ENCODE measurements around the gene CWC15. TPM values are rescaled to one million over a fixed set of nuclear protein-coding genes. Genes with fewer than 3 reads are reported as not detected.

The CWC15 gene
- polyA plus RNA-seq, 1 donor from 2014 or later, result 151 TPM

GRCh38 chr11:94988748-94989147, 15.4 kb upstream of the CWC15 start:
- Histone ChIP-seq H2AFZ (ENCODE audit: low read depth, low read length) (no peak overlapping the region), H3K36me3 (ENCODE audit: insufficient read depth, low read length) (no peaks in the 10 kb centered on the region), H3K27me3 (ENCODE audit: insufficient read depth, low read depth, low read length) (no peaks in the 10 kb centered on the region), H3K27ac (ENCODE audit: low read length) (no peak overlapping the region), H3K79me2 (replicated peaks; ENCODE audit: insufficient read depth, low read length) (no peaks in the 10 kb centered on the region), H3K4me3 (ENCODE audit: low read length) (no peak overlapping the region), H3F3A (ENCODE audit: insufficient read depth, low read length, poor library complexity, severe bottlenecking) (no peaks in the 10 kb centered on the region), H3K9me3 (ENCODE audit: low read length) (no peaks in the 10 kb centered on the region), H3K9me2 (ENCODE audit: insufficient read depth, low read length) (no peaks in the 10 kb centered on the region), H3K9ac (ENCODE audit: low read length) (no peak overlapping the region), H4K20me1 (ENCODE audit: insufficient read depth) (no peaks in the 10 kb centered on the region), H3K4me2 (ENCODE audit: low read length) (no peak overlapping the region)
- TF ChIP-seq EP300 (conservative IDR thresholded peaks at IDR 0.05; ENCODE audit: poor library complexity, severe bottlenecking) (no peak), EZH2 (IDR thresholded peaks at IDR 0.05; ENCODE audit: borderline replicate concordance, insufficient read depth, low read length, poor library complexity, severe bottlenecking) (no peak), CTCF (IDR thresholded peaks at IDR 0.05; ENCODE audit: poor library complexity, severe bottlenecking) (no peak), MXI1 (conservative IDR thresholded peaks at IDR 0.05; ENCODE audit: poor library complexity, severe bottlenecking) (no peak), RAD21 (conservative IDR thresholded peaks at IDR 0.05) (no peak), POLR2AphosphoS5 (IDR thresholded peaks at IDR 0.05) (no peak)
- TF ChIP-seq, protein P1, sequence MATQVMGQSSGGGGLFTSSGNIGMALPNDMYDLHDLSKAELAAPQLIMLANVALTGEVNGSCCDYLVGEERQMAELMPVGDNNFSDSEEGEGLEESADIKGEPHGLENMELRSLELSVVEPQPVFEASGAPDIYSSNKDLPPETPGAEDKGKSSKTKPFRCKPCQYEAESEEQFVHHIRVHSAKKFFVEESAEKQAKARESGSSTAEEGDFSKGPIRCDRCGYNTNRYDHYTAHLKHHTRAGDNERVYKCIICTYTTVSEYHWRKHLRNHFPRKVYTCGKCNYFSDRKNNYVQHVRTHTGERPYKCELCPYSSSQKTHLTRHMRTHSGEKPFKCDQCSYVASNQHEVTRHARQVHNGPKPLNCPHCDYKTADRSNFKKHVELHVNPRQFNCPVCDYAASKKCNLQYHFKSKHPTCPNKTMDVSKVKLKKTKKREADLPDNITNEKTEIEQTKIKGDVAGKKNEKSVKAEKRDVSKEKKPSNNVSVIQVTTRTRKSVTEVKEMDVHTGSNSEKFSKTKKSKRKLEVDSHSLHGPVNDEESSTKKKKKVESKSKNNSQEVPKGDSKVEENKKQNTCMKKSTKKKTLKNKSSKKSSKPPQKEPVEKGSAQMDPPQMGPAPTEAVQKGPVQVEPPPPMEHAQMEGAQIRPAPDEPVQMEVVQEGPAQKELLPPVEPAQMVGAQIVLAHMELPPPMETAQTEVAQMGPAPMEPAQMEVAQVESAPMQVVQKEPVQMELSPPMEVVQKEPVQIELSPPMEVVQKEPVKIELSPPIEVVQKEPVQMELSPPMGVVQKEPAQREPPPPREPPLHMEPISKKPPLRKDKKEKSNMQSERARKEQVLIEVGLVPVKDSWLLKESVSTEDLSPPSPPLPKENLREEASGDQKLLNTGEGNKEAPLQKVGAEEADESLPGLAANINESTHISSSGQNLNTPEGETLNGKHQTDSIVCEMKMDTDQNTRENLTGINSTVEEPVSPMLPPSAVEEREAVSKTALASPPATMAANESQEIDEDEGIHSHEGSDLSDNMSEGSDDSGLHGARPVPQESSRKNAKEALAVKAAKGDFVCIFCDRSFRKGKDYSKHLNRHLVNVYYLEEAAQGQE (IDR thresholded peaks at IDR 0.05; ENCODE audit: borderline replicate concordance), result no peak

- H3F3A ChIP-seq (ENCODE audit: insufficient read depth, low read length, poor library complexity, severe bottlenecking), result no peaks in the 10 kb centered on the region
- no peak overlapping the region for H3K27ac ChIP-seq (ENCODE audit: low read length)
- no peaks in the 10 kb centered on the region for H3K79me2 ChIP-seq (replicated peaks; ENCODE audit: insufficient read depth, low read length)
- H3K27me3 ChIP-seq (ENCODE audit: insufficient read depth, low read depth, low read length), result no peaks in the 10 kb centered on the region
- H3K9ac ChIP-seq (ENCODE audit: low read length), result no peak overlapping the region
- no peaks in the 10 kb centered on the region for H3K9me2 ChIP-seq (ENCODE audit: insufficient read depth, low read length)
- no peak overlapping the region for H3K4me2 ChIP-seq (ENCODE audit: low read length)
- H4K20me1 ChIP-seq (ENCODE audit: insufficient read depth), result no peaks in the 10 kb centered on the region
- H3K36me3 ChIP-seq (ENCODE audit: insufficient read depth, low read length), result no peaks in the 10 kb centered on the region
- no peak overlapping the region for H3K4me3 ChIP-seq (ENCODE audit: low read length)
- no peaks in the 10 kb centered on the region for H3K9me3 ChIP-seq (ENCODE audit: low read length)
- H2AFZ ChIP-seq (ENCODE audit: low read depth, low read length), result no peak overlapping the region
- TF ChIP-seq EZH2 (IDR thresholded peaks at IDR 0.05; ENCODE audit: borderline replicate concordance, insufficient read depth, low read length, poor library complexity, severe bottlenecking), result no peak
- no peak for TF ChIP-seq RAD21 (conservative IDR thresholded peaks at IDR 0.05)
- TF ChIP-seq TAF1 (IDR thresholded peaks at IDR 0.05; ENCODE audit: low read depth), result no peak
- TF ChIP-seq POLR2AphosphoS5 (IDR thresholded peaks at IDR 0.05), result no peak
- TF ChIP-seq CTCF (IDR thresholded peaks at IDR 0.05; ENCODE audit: poor library complexity, severe bottlenecking), result no peak
- no peak for TF ChIP-seq MXI1 (conservative IDR thresholded peaks at IDR 0.05; ENCODE audit: poor library complexity, severe bottlenecking)
- no peak for TF ChIP-seq SMC3 (conservative IDR thresholded peaks at IDR 0.05; ENCODE audit: poor library complexity)
- TF ChIP-seq, protein P1 (IDR thresholded peaks at IDR 0.05; ENCODE audit: borderline replicate concordance), result no peak
- no peak for TF ChIP-seq EP300 (conservative IDR thresholded peaks at IDR 0.05; ENCODE audit: poor library complexity, severe bottlenecking)
Observed at GRCh38 chr11:94987378-94987777, 14.0 kb upstream of the CWC15 start.

Data from neural cell (in vitro differentiated cells).